ENCODE measurements around the gene TMPRSS3.

Gene TMPRSS3

GRCh38 chr21:42384989-42385388 lies 10.9 kb downstream of the TMPRSS3 start:
- Histone ChIP-seq H3K9me3 (ENCODE audit: control insufficient read depth in 1 of 2, low read length in 2 of 2) (peaks cover 4 to 13% of the 10 kb centered on the region in 2 donors), H3K36me3 (ENCODE audit: control insufficient read depth in 1 of 2, insufficient read depth in 2 of 2, low read length in 2 of 2) (no peaks in the 10 kb centered on the region), H3K27ac (ENCODE audit: low read length) (no peak overlapping the region), H3K4me3 (ENCODE audit: low read depth in 1 of 2, low read length in 2 of 2) (no peak overlapping the region), H3K4me1 (ENCODE audit: control insufficient read depth in 1 of 2, insufficient read depth in 2 of 2, low read length in 2 of 2) (no peaks in the 10 kb centered on the region), H3K27me3 (ENCODE audit: low read depth, low read length) (no peaks in the 10 kb centered on the region)

GRCh38 chr21:42384156-42384945 lies 11.5 kb downstream of the TMPRSS3 start:
- Histone ChIP-seq H3K36me3 (ENCODE audit: control insufficient read depth in 1 of 2, insufficient read depth in 2 of 2, low read length in 2 of 2) (no peaks in the 10 kb centered on the region), H3K4me1 (ENCODE audit: control insufficient read depth in 1 of 2, insufficient read depth in 2 of 2, low read length in 2 of 2) (no peaks in the 10 kb centered on the region), H3K27me3 (ENCODE audit: low read depth, low read length) (no peaks in the 10 kb centered on the region), H3K4me3 (ENCODE audit: low read depth in 1 of 2, low read length in 2 of 2) (no peak overlapping the region), H3K9me3 (ENCODE audit: control insufficient read depth in 1 of 2, low read length in 2 of 2) (peaks cover 4 to 13% of the 10 kb centered on the region in 2 donors), H3K27ac (ENCODE audit: low read length) (no peak overlapping the region)

- Histone ChIP-seq H3K9me3 (ENCODE audit: control insufficient read depth in 1 of 2, low read length in 2 of 2) (peaks cover 4 to 13% of the 10 kb centered on the region in 2 donors), H3K36me3 (ENCODE audit: control insufficient read depth in 1 of 2, insufficient read depth in 2 of 2, low read length in 2 of 2) (no peaks in the 10 kb centered on the region), H3K4me3 (ENCODE audit: low read depth in 1 of 2, low read length in 2 of 2) (no peak overlapping the region), H3K4me1 (ENCODE audit: control insufficient read depth in 1 of 2, insufficient read depth in 2 of 2, low read length in 2 of 2) (no peaks in the 10 kb centered on the region), H3K27me3 (ENCODE audit: low read depth, low read length) (no peaks in the 10 kb centered on the region), H3K27ac (ENCODE audit: low read length) (no peak overlapping the region)
These were observed 12.5 kb downstream of the TMPRSS3 start for GRCh38 chr21:42383331-42383730.

GRCh38 chr21:42382915-42383314 lies 12.9 kb downstream of the TMPRSS3 start:
- H3K27ac ChIP-seq (ENCODE audit: low read length): no peak overlapping the region
- H3K27me3 ChIP-seq (ENCODE audit: low read depth, low read length): no peaks in the 10 kb centered on the region
- peaks cover 4 to 13% of the 10 kb centered on the region in 2 donors for H3K9me3 ChIP-seq (ENCODE audit: control insufficient read depth in 1 of 2, low read length in 2 of 2)
- no peaks in the 10 kb centered on the region for H3K4me1 ChIP-seq (ENCODE audit: control insufficient read depth in 1 of 2, insufficient read depth in 2 of 2, low read length in 2 of 2)
- no peaks in the 10 kb centered on the region for H3K36me3 ChIP-seq (ENCODE audit: control insufficient read depth in 1 of 2, insufficient read depth in 2 of 2, low read length in 2 of 2)
- no peak overlapping the region for H3K4me3 ChIP-seq (ENCODE audit: low read depth in 1 of 2, low read length in 2 of 2)

GRCh38 chr21:42381347-42381984 lies 14.4 kb downstream of the TMPRSS3 start:
- H3K4me3 ChIP-seq (ENCODE audit: low read depth in 1 of 2, low read length in 2 of 2): no peak overlapping the region
- H3K4me1 ChIP-seq (ENCODE audit: control insufficient read depth in 1 of 2, insufficient read depth in 2 of 2, low read length in 2 of 2): no peaks in the 10 kb centered on the region
- no peaks in the 10 kb centered on the region for H3K27me3 ChIP-seq (ENCODE audit: low read depth, low read length)
- no peak overlapping the region for H3K27ac ChIP-seq (ENCODE audit: low read length)
- peaks cover 4 to 13% of the 10 kb centered on the region in 2 donors for H3K9me3 ChIP-seq (ENCODE audit: control insufficient read depth in 1 of 2, low read length in 2 of 2)
- H3K36me3 ChIP-seq (ENCODE audit: control insufficient read depth in 1 of 2, insufficient read depth in 2 of 2, low read length in 2 of 2): no peaks in the 10 kb centered on the region

- no peaks in the 10 kb centered on the region for H3K4me1 ChIP-seq (ENCODE audit: control insufficient read depth in 1 of 2, insufficient read depth in 2 of 2, low read length in 2 of 2)
- no peak overlapping the region for H3K4me3 ChIP-seq (ENCODE audit: low read depth in 1 of 2, low read length in 2 of 2)
These were observed 16.2 kb downstream of the TMPRSS3 start for GRCh38 chr21:42379426-42380215.

GRCh38 chr21:42378418-42378817 lies 17.4 kb downstream of the TMPRSS3 start:
- no peak overlapping the region for H3K4me3 ChIP-seq (ENCODE audit: low read depth in 1 of 2, low read length in 2 of 2)
- no peaks in the 10 kb centered on the region for H3K27me3 ChIP-seq (ENCODE audit: low read depth, low read length)
- H3K27ac ChIP-seq (ENCODE audit: low read length): no peak overlapping the region
- H3K36me3 ChIP-seq (ENCODE audit: control insufficient read depth in 1 of 2, insufficient read depth in 2 of 2, low read length in 2 of 2): no peaks in the 10 kb centered on the region
- H3K9me3 ChIP-seq (ENCODE audit: control insufficient read depth in 1 of 2, low read length in 2 of 2): peaks cover 4 to 13% of the 10 kb centered on the region in 2 donors
- no peaks in the 10 kb centered on the region for H3K4me1 ChIP-seq (ENCODE audit: control insufficient read depth in 1 of 2, insufficient read depth in 2 of 2, low read length in 2 of 2)

More at GRCh38 chr21:42379426-42380215, 16.2 kb downstream of the TMPRSS3 start:
- no peaks in the 10 kb centered on the region for H3K36me3 ChIP-seq (ENCODE audit: control insufficient read depth in 1 of 2, insufficient read depth in 2 of 2, low read length in 2 of 2)
- H3K9me3 ChIP-seq (ENCODE audit: control insufficient read depth in 1 of 2, low read length in 2 of 2): peaks cover 4 to 13% of the 10 kb centered on the region in 2 donors
- H3K27me3 ChIP-seq (ENCODE audit: low read depth, low read length): no peaks in the 10 kb centered on the region
- H3K27ac ChIP-seq (ENCODE audit: low read length): no peak overlapping the region

- no peaks in the 10 kb centered on the region for H3K27me3 ChIP-seq (ENCODE audit: low read depth, low read length)
These were observed 17.9 kb downstream of the TMPRSS3 start for GRCh38 chr21:42377951-42378340.

GRCh38 chr21:42377211-42377950 lies 18.5 kb downstream of the TMPRSS3 start:
- Histone ChIP-seq H3K9me3 (ENCODE audit: control insufficient read depth in 1 of 2, low read length in 2 of 2) (peaks cover 4 to 12% of the 10 kb centered on the region in 2 donors), H3K4me1 (ENCODE audit: control insufficient read depth in 1 of 2, insufficient read depth in 2 of 2, low read length in 2 of 2) (no peaks in the 10 kb centered on the region), H3K4me3 (ENCODE audit: low read depth in 1 of 2, low read length in 2 of 2) (no peak overlapping the region), H3K27me3 (ENCODE audit: low read depth, low read length) (no peaks in the 10 kb centered on the region), H3K27ac (ENCODE audit: low read length) (no peak overlapping the region), H3K36me3 (ENCODE audit: control insufficient read depth in 1 of 2, insufficient read depth in 2 of 2, low read length in 2 of 2) (no peaks in the 10 kb centered on the region)

More at GRCh38 chr21:42377951-42378340, 17.9 kb downstream of the TMPRSS3 start:
- Histone ChIP-seq H3K4me3 (ENCODE audit: low read depth in 1 of 2, low read length in 2 of 2) (no peak overlapping the region), H3K4me1 (ENCODE audit: control insufficient read depth in 1 of 2, insufficient read depth in 2 of 2, low read length in 2 of 2) (no peaks in the 10 kb centered on the region), H3K9me3 (ENCODE audit: control insufficient read depth in 1 of 2, low read length in 2 of 2) (peaks cover 4 to 13% of the 10 kb centered on the region in 2 donors), H3K27ac (ENCODE audit: low read length) (no peak overlapping the region), H3K36me3 (ENCODE audit: control insufficient read depth in 1 of 2, insufficient read depth in 2 of 2, low read length in 2 of 2) (no peaks in the 10 kb centered on the region)

GRCh38 chr21:42376338-42376982 lies 19.4 kb downstream of the TMPRSS3 start:
- Histone ChIP-seq H3K27me3 (ENCODE audit: low read depth, low read length) (no peaks in the 10 kb centered on the region), H3K4me3 (ENCODE audit: low read depth in 1 of 2, low read length in 2 of 2) (no peak overlapping the region), H3K9me3 (ENCODE audit: control insufficient read depth in 1 of 2, low read length in 2 of 2) (peaks cover 0 to 3% of the 10 kb centered on the region in 2 donors), H3K4me1 (ENCODE audit: control insufficient read depth in 1 of 2, insufficient read depth in 2 of 2, low read length in 2 of 2) (no peaks in the 10 kb centered on the region), H3K27ac (ENCODE audit: low read length) (no peak overlapping the region), H3K36me3 (ENCODE audit: control insufficient read depth in 1 of 2, insufficient read depth in 2 of 2, low read length in 2 of 2) (no peaks in the 10 kb centered on the region)

Data from muscle layer of duodenum (tissue), 2 donors.